GM12878 (cell line): ENCODE data around the gene C4BPB. TPM values are rescaled to one million over a fixed set of nuclear protein-coding genes. Genes with fewer than 3 reads are reported as not detected.

Experiments used
- ATAC-seq: fragments of 200-7000 bp; cut with Tn5 transposase; 3 replicates; pipeline ENCODE4 v1.9.1; 2020; ENCODE audit warnings: mild to moderate bottlenecking, moderate library complexity
- BruUV-seq: library from RNA; stranded (reverse); fragments of 400-500 nt; replicated peaks from 2 replicates; lab custom pipeline; 2021; lab: Mats Ljungman, UMichigan
- CTCF ChIA-PET: fragments of 300-600 bp; sonication (Branson Sonifier 250); formaldehyde crosslinking; extraction: SDS; loops from one replicate; lab custom pipeline; 2021; ENCODE audit warnings: inconsistent platforms; lab: Yijun Ruan, JAX
- POLR2A ChIA-PET: fragments of 350-600 bp; formaldehyde crosslinking; extraction: SDS; loops from one replicate; lab custom pipeline; 2021; ENCODE audit warnings: inconsistent platforms; lab: Charles Lee
- RAD21 ChIA-PET: fragments of 300-600 bp; sonication (Branson Sonifier 250); formaldehyde crosslinking; loops from one replicate; lab custom pipeline; 2023; ENCODE audit warnings: antibody characterized with exemption; ENCODE audit not compliant: unreplicated experiment; lab: Charles Lee
- SMC1A ChIA-PET: fragments of 300-600 bp; sonication (Branson Sonifier 250); formaldehyde crosslinking; loops from one replicate; lab custom pipeline; 2023; ENCODE audit not compliant: unreplicated experiment, uncharacterized antibody; lab: Charles Lee
- DNase-seq: peaks from one replicate; pipeline ENCODE4 v3.0.0-alpha.2; 2011; ENCODE audit warnings: low read depth, low spot score
- FAIRE-seq: peaks from 3 replicates; lab custom pipeline; 2011; peaks lifted over from hg19 to GRCh38; lab: Jason Lieb, UNC
- H2AFZ ChIP-seq: 2 replicates; pipeline ENCODE4 v1.6.0; 2011; ENCODE audit warnings: low read depth, low read length, control low read depth; ENCODE audit not compliant: control insufficient read depth
- H3K27ac ChIP-seq: 2 replicates; pipeline ENCODE4 v1.5.1; 2011; ENCODE audit warnings: control low read depth; ENCODE audit not compliant: control insufficient read depth, insufficient read depth
- H3K27me3 ChIP-seq, 2 experiments: replicated peaks in 1 of 2; 2 replicates each; pipeline versions ENCODE4 v1.6.0 to v1.6.1; 2011; ENCODE audit warnings: low read length in 1 of 2; ENCODE audit not compliant: control insufficient read depth in 2 of 2, insufficient read depth in 2 of 2
- H3K36me3 ChIP-seq, 2 experiments: 2 replicates each; pipeline ENCODE4 v1.5.1; 2011; ENCODE audit warnings: low read length in 1 of 2; ENCODE audit not compliant: control insufficient read depth in 2 of 2, insufficient read depth in 2 of 2
- H3K4me1 ChIP-seq: 2 replicates; pipeline ENCODE4 v1.6.1; 2011; ENCODE audit warnings: mild to moderate bottlenecking, low read length, moderate library complexity, mixed read lengths; ENCODE audit not compliant: control insufficient read depth, insufficient read depth
- H3K4me2 ChIP-seq: 2 replicates; pipeline ENCODE4 v1.6.0; 2011; ENCODE audit warnings: control low read depth; ENCODE audit not compliant: control insufficient read depth, insufficient read depth
- H3K4me3 ChIP-seq: fragments of 200-600 bp; sonication (generic); 2 replicates; pipeline ENCODE4 v1.5.1; 2016
- H3K79me2 ChIP-seq: 2 replicates; pipeline ENCODE4 v1.6.0; 2011; ENCODE audit warnings: low read length; ENCODE audit not compliant: control insufficient read depth, insufficient read depth
- H3K9ac ChIP-seq: 2 replicates; pipeline ENCODE4 v1.8.0; 2011; ENCODE audit warnings: low read length, control low read depth, mixed read lengths; ENCODE audit not compliant: control insufficient read depth, insufficient read depth
- H3K9me3 ChIP-seq: replicated peaks from 3 replicates; pipeline ENCODE4 v1.5.1; 2011; ENCODE audit warnings: mild to moderate bottlenecking, low read length; ENCODE audit not compliant: control insufficient read depth, insufficient read depth
- H4K20me1 ChIP-seq: 2 replicates; pipeline ENCODE4 v1.6.0; 2011; ENCODE audit not compliant: control insufficient read depth, insufficient read depth
- BHLHE40 ChIP-seq, 2 experiments: fragments of 450-650 bp in 1 of 2; IDR thresholded peaks; 2 replicates each; pipeline ENCODE4 v1.6.1; 2011 to 2017; ENCODE audit warnings: low read depth in 2 of 2, borderline replicate concordance in 1 of 2, improper control_type of control experiment in 1 of 2, low read length in 1 of 2, mild to moderate bottlenecking in 1 of 2
- CHD1 ChIP-seq: IDR thresholded peaks from 2 replicates; pipeline ENCODE4 v1.6.1; 2012; ENCODE audit warnings: low read depth, low read length, improper control_type of control experiment
- ESRRA ChIP-seq: IDR thresholded peaks from 2 replicates; pipeline ENCODE4 v1.6.1; 2012; ENCODE audit warnings: mild to moderate bottlenecking, low read length, improper control_type of control experiment
- EZH2 ChIP-seq: IDR thresholded peaks from 2 replicates; pipeline ENCODE4 v1.6.1; 2012; ENCODE audit warnings: low read depth, mild to moderate bottlenecking, control low read depth, inconsistent platforms, low read length, borderline replicate concordance; ENCODE audit not compliant: control insufficient read depth
- GATAD2B ChIP-seq: fragments of 450-650 bp; conservative IDR thresholded peaks from 2 replicates; pipeline ENCODE4 v1.6.1; 2017; ENCODE audit warnings: low read depth, mild to moderate bottlenecking, moderate library complexity
- HDAC2 ChIP-seq: fragments of 200-600 bp; sonication (generic); IDR thresholded peaks from 2 replicates; pipeline ENCODE4 v1.6.1; 2017
- HDAC6 ChIP-seq: fragments of 200-600 bp; sonication (generic); IDR thresholded peaks from one replicate; pipeline ENCODE4 v1.8.0; 2017; ENCODE audit warnings: antibody characterized with exemption; ENCODE audit not compliant: unreplicated experiment
- KAT2A ChIP-seq: conservative IDR thresholded peaks from 2 replicates; pipeline ENCODE4 v1.6.1; 2011; ENCODE audit warnings: low read depth, low read length; ENCODE audit not compliant: control insufficient read depth
- PAX5 ChIP-seq: IDR thresholded peaks from 2 replicates; pipeline ENCODE4 v1.6.1; 2011; ENCODE audit warnings: low read depth, low read length, borderline replicate concordance
- PML ChIP-seq: IDR thresholded peaks from 2 replicates; pipeline ENCODE4 v1.6.1; 2012; ENCODE audit warnings: low read length, inconsistent platforms
- POLR2AphosphoS2 ChIP-seq: IDR thresholded peaks from 2 replicates; pipeline ENCODE4 v1.6.1; 2011; ENCODE audit warnings: low read depth, mild to moderate bottlenecking, low read length, improper control_type of control experiment, moderate library complexity
- SIX5 ChIP-seq: IDR thresholded peaks from 2 replicates; pipeline ENCODE4 v1.6.1; 2011; ENCODE audit warnings: mild to moderate bottlenecking, low read depth, low read length, moderate library complexity; ENCODE audit not compliant: severe bottlenecking
- SMAD5 ChIP-seq: IDR thresholded peaks from 2 replicates; pipeline ENCODE4 v1.6.1; 2016; ENCODE audit warnings: antibody characterized with exemption, low read depth
- SREBF2 ChIP-seq: IDR thresholded peaks from 2 replicates; pipeline ENCODE4 v1.6.1; 2012; ENCODE audit warnings: mild to moderate bottlenecking, low read length
- STAT1 ChIP-seq: fragments of 450-650 bp; conservative IDR thresholded peaks from 2 replicates; pipeline ENCODE4 v1.6.1; 2014; ENCODE audit warnings: antibody characterized with exemption, mild to moderate bottlenecking
- TARDBP ChIP-seq: IDR thresholded peaks from 2 replicates; pipeline ENCODE4 v1.6.1; 2016; ENCODE audit warnings: borderline replicate concordance
- ZNF24 ChIP-seq: fragments of 450-650 bp; IDR thresholded peaks from 2 replicates; pipeline ENCODE4 v1.6.1; 2017; ENCODE audit warnings: antibody characterized with exemption, mild to moderate bottlenecking
- WGBS: methylation state at CpG from one replicate; pipeline ENCODE4 v1.1.6; 2016; ENCODE audit warnings: low lambda C conversion rate; ENCODE audit not compliant: insufficient replicate concordance, insufficient coverage; ENCODE audit errors: missing lambda C conversion rate; 5-methylcytosine and 5-hydroxymethylcytosine counted together
- in situ Hi-C: fragments of 300-500 bp; cut with MboI; formaldehyde crosslinking; loops from 9 replicates; pipeline ENCODE4 v1.14.3; 2018; ENCODE audit warnings: mixed read lengths
- intact Hi-C: fragments of 100-400 bp; cut with micrococcal nuclease; formaldehyde crosslinking; loops from one replicate; pipeline ENCODE4 v1.14.2; 2022; ENCODE audit not compliant: unreplicated experiment
- polyA plus RNA-seq, 11 experiments: library from polyadenylated mRNA; depleted of rRNA in 4 of 11; unstranded in 6 of 11; stranded (reverse) in 5 of 11; fragments of >200 nt; fragmentation: Nextera tagmentation in 4 of 11; fragmentation: Illumina TruSeq in 1 of 11; extraction: Ambion mirVana in 4 of 11; extraction: Trizol in 1 of 11; gene quantifications; 1 replicate in 1 of 11; 2 replicates in 10 of 11; pipeline versions ENCODE4 v1.2.1 to v1.2.3, GENCODE V29; 2011 to 2016; ENCODE audit warnings: inconsistent platforms in 2 of 11, missing spikeins in 2 of 11, low read depth in 1 of 11
- total RNA-seq, 4 experiments: library from RNA; depleted of rRNA in 3 of 4; stranded (reverse); fragments of >200 nt in 3 of 4; fragmentation: Illumina TruSeq in 1 of 4; extraction: Trizol in 1 of 4; gene quantifications; 2 replicates each; pipeline versions ENCODE4 v1.2.1 to v1.2.3, GENCODE V29; 2013 to 2021
- TF ChIP-seq, protein P1 (sequence below): IDR thresholded peaks from 2 replicates; pipeline ENCODE4 v1.6.1; 2011; ENCODE audit warnings: borderline replicate concordance, low read depth, mild to moderate bottlenecking, moderate library complexity, low read length; ENCODE audit not compliant: insufficient read depth, poor library complexity, severe bottlenecking
- TF ChIP-seq, protein P2 (sequence below): fragments of 450-650 bp; IDR thresholded peaks from 2 replicates; pipeline ENCODE4 v1.6.1; 2018; ENCODE audit warnings: borderline replicate concordance, mild to moderate bottlenecking; ENCODE audit not compliant: partially characterized antibody

C4BPB gene
- total and polyA plus RNA-seq, 10 of the 15 experiments (the other 5 are each of a cell fraction or from before 2014, with no cell fraction given) = 0.31 to 1.2 (median 0.53) TPM; not detected in 1

DNA sequence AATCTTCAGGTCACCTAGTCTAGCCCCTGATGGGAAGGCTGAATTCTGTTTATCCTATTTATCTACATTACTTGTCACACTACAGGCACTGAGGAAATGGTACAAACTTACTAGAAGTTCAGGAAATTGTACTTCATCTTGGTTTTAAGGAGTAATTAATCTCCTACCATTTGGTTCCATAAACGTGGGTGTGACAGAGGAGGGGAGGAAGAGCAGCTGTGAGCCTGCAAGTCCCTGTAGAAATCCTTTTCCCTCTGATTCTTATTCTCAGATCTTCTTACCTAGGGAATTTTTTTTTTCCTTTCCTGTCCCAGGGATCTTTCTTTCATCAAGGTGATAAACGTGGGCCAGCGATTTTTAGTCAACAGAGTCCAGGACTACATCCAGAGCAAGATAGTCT is 21.5 kb upstream of the C4BPB start:
- no peak overlapping the region for H3K9ac ChIP-seq
- SMC1A ChIA-PET = interaction anchor here (1.1 kb wide), 1 partner anchor 20 kb away, joined by 3 read pairs; no protein-coding TSS in a partner anchor

DNA sequence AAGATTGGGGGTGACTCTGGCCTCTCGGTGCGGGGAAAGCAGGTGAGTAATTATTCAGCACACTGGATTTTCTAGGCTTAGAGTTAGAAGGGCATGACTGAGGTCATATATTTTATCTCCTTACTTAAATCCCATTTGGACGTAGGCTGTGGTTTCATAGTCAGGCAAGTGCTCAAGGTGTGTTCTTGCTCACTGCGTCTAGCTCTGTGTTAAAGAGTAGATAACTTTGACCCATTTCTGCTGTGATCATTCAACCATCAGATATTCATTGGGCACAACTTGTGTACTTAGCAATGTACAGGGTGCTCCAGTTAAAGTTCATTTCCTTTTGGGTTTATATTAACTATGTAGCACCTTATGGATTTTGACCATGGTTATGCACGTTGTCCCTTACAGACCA is 21.0 kb upstream of the C4BPB start:
- FAIRE-seq (no peak), DNase-seq (no peak), ATAC-seq (no peak)
- Histone ChIP-seq H3K27me3 (no peaks in the 10 kb centered on the region), H4K20me1 (no peaks in the 10 kb centered on the region), H3K4me2 (no peak overlapping the region), H3K9me3 (no peaks in the 10 kb centered on the region), H3K27ac (no peak overlapping the region), H3K9ac (no peak overlapping the region), H3K4me1 (peaks cover 12% of the 10 kb centered on the region), H2AFZ (no peak overlapping the region), H3K79me2 (no peaks in the 10 kb centered on the region), H3K4me3 (no peak overlapping the region), H3K36me3 (no peaks in the 10 kb centered on the region)
- POLR2A ChIA-PET = no interaction called here
- SMC1A ChIA-PET = interaction anchor here (1.1 kb wide), 1 partner anchor 20 kb away, joined by 3 read pairs; no protein-coding TSS in a partner anchor
- BruUV-seq = no TSS peak
- intact Hi-C loops (no loop called here), in situ Hi-C loops (no loop called here)
- CTCF ChIA-PET = interaction anchor here (2.4 to 10.2 kb wide), 2 partner anchors 16 to 19 kb away, joined by 7 to 131 read pairs; partner anchors contain the start of genes PFKFB2 and YOD1
- WGBS = 88% methylated on average over 5 of the region's 5 CpGs
- RAD21 ChIA-PET = no interaction called here
- no peak for TF ChIP-seq ESRRA
- TF ChIP-seq BHLHE40 (IDR thresholded peaks at IDR 0.05; ENCODE audit: borderline replicate concordance in 1 of 2, low read depth in 2 of 2, low read length in 1 of 2) = no peak
- TF ChIP-seq KAT2A = no peak
- TF ChIP-seq, protein P1, sequence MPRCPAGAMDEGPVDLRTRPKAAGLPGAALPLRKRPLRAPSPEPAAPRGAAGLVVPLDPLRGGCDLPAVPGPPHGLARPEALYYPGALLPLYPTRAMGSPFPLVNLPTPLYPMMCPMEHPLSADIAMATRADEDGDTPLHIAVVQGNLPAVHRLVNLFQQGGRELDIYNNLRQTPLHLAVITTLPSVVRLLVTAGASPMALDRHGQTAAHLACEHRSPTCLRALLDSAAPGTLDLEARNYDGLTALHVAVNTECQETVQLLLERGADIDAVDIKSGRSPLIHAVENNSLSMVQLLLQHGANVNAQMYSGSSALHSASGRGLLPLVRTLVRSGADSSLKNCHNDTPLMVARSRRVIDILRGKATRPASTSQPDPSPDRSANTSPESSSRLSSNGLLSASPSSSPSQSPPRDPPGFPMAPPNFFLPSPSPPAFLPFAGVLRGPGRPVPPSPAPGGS = no peak
- TF ChIP-seq, protein P2, sequence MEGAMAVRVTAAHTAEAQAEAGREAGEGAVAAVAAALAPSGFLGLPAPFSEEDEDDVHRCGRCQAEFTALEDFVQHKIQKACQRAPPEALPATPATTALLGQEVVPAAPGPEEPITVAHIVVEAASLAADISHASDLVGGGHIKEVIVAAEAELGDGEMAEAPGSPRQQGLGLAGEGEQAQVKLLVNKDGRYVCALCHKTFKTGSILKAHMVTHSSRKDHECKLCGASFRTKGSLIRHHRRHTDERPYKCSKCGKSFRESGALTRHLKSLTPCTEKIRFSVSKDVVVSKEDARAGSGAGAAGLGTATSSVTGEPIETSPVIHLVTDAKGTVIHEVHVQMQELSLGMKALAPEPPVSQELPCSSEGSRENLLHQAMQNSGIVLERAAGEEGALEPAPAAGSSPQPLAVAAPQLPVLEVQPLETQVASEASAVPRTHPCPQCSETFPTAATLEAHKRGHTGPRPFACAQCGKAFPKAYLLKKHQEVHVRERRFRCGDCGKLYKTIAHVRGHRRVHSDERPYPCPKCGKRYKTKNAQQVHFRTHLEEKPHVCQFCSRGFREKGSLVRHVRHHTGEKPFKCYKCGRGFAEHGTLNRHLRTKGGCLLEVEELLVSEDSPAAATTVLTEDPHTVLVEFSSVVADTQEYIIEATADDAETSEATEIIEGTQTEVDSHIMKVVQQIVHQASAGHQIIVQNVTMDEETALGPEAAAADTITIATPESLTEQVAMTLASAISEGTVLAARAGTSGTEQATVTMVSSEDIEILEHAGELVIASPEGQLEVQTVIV = no peak
- no peak for TF ChIP-seq CHD1
- no peak for TF ChIP-seq HDAC2
- no peak for TF ChIP-seq SMAD5
- no peak for TF ChIP-seq SIX5
- TF ChIP-seq GATAD2B = no peak

More for the DNA sequence above, 21.5 kb upstream of the C4BPB start:
- no peak overlapping the region for H3K27ac ChIP-seq
- no peaks in the 10 kb centered on the region for H3K36me3 ChIP-seq
- WGBS = 72% methylated on average over 3 of the region's 3 CpGs
- no peaks in the 10 kb centered on the region for H3K27me3 ChIP-seq
- no peaks in the 10 kb centered on the region for H3K79me2 ChIP-seq
- in situ Hi-C loops = no loop called here
- H3K4me2 ChIP-seq = no peak overlapping the region
- TF ChIP-seq PML (no peak), TARDBP (no peak), HDAC2 (no peak), SREBF2 (no peak), ZNF24 (no peak), EZH2 (no peak), STAT1 (no peak), PAX5 (no peak), POLR2AphosphoS2 (no peak), HDAC6 (no peak)
- TF ChIP-seq, all 136 proteins: peak for 0
- H2AFZ ChIP-seq = no peak overlapping the region
- H4K20me1 ChIP-seq = no peaks in the 10 kb centered on the region
- ChIA-PET CTCF (interaction anchor here (2.4 to 10.2 kb wide), 2 partner anchors 17 to 18 kb away, joined by 7 to 131 read pairs; partner anchors contain the start of genes PFKFB2 and YOD1), RAD21 (no interaction called here), POLR2A (no interaction called here)
- intact Hi-C loops = no loop called here
- no peak for FAIRE-seq
- no peak for DNase-seq
- H3K4me3 ChIP-seq = no peak overlapping the region
- no TSS peak for BruUV-seq
- ATAC-seq = no peak
- peaks cover 12% of the 10 kb centered on the region for H3K4me1 ChIP-seq
- no peaks in the 10 kb centered on the region for H3K9me3 ChIP-seq
